ENCODE measurements around the gene SLITRK1. TPM values are rescaled to one million over a fixed set of nuclear protein-coding genes. Genes with fewer than 3 reads are reported as not detected.

The SLITRK1 gene
- total RNA-seq, result not detected in 2 replicates

GRCh38 chr13:83881917-83882605 lies at the start of gene SLITRK1:
SLITRK1 (minus strand) TSS chr13:83882474; CDS start chr13:83881507, 967 bp downstream.

